Left lung (tissue), 10 donors: ENCODE measurements around the gene CACNA1E. TPM values are rescaled to one million over a fixed set of nuclear protein-coding genes. Genes with fewer than 3 reads are reported as not detected.

ENCODE experiments used
- ATAC-seq: fragments of 200-7000 bp; cut with Tn5 transposase; one replicate; pipeline ENCODE4 v1.9.1; 2020; ENCODE audit warnings: moderate library complexity
- DNase-seq, 4 donors: peaks; one replicate each; pipeline ENCODE4 v3.0.0-alpha.2; 2013 to 2020
- H3K27ac ChIP-seq, 2 donors: fragments of 200-600 bp; sonication (generic) in 1 of 2; one replicate each; pipeline versions ENCODE4 v1.5.0 to v1.8.0; 2020 to 2021
- H3K27me3 ChIP-seq, 2 donors: fragments of 200-600 bp; sonication (generic) in 1 of 2; one replicate each; pipeline versions ENCODE4 v1.5.0 to v1.8.0; 2020 to 2021
- H3K36me3 ChIP-seq, 2 donors: fragments of 200-600 bp; sonication (generic) in 1 of 2; one replicate each; pipeline versions ENCODE4 v1.5.0 to v1.8.0; 2020 to 2021
- H3K4me1 ChIP-seq, 2 donors: fragments of 200-600 bp; one replicate each; pipeline ENCODE4 v1.8.0; 2021
- H3K4me3 ChIP-seq, 2 donors: fragments of 200-600 bp; sonication (generic) in 1 of 2; one replicate each; pipeline versions ENCODE4 v1.5.0 to v1.8.0; 2020 to 2021; ENCODE audit warnings: mild to moderate bottlenecking in 1 of 2
- H3K9me3 ChIP-seq, 2 donors: fragments of 200-600 bp; sonication (generic) in 1 of 2; one replicate each; pipeline versions ENCODE4 v1.5.0 to v1.8.0; 2020 to 2021
- intact Hi-C, 2 donors: fragments of 100-400 bp; cut with DNase I; formaldehyde crosslinking; loops; one replicate each; pipeline versions ENCODE4 v1.11.2 to v1.14.2; 2022
- polyA plus RNA-seq, 6 donors: library from polyadenylated mRNA; unstranded; fragments of 120-200 nt; gene quantifications; one replicate each; pipeline ENCODE4 v1.2.1, GENCODE V29; 2013; ENCODE audit not compliant: insufficient read length in 6 of 6
- total RNA-seq, 2 donors: library from RNA; stranded (reverse); fragmentation: NEBNext Ultra II Directional; extraction: Animal tissue kit (Norgen Biotek cat#: 25700); gene quantifications; one replicate each; pipeline ENCODE4 v1.2.1, GENCODE V29; 2021
- TF ChIP-seq, protein P1 (sequence below), 2 donors: fragments of 200-600 bp; sonication (generic) in 1 of 2; IDR thresholded peaks; one replicate each; pipeline versions ENCODE4 v1.5.0 to v1.8.0; 2021; ENCODE audit warnings: antibody characterized with exemption in 2 of 2
- donor health status: DM: no; HTN: yes; CAD: no.
- donor health status: DM: no; HTN: no; CAD: no.

CACNA1E gene
- total and polyA plus RNA-seq, 8 donors, result 0.03 to 1.2 (median 0.13) TPM; not detected in 1

- intact Hi-C loops, result no loop called here
- DNase-seq (no peak), ATAC-seq (no peak)
- H3K9me3 ChIP-seq, result no peaks in the 10 kb centered on the region
- peaks cover 21 to 61% of the 10 kb centered on the region in 2 donors for H3K27me3 ChIP-seq
- no peaks in the 10 kb centered on the region for H3K36me3 ChIP-seq
- H3K4me1 ChIP-seq, result peaks cover 0 to 5% of the 10 kb centered on the region in 2 donors
- no peak overlapping the region for H3K4me3 ChIP-seq
- TF ChIP-seq, protein P1, sequence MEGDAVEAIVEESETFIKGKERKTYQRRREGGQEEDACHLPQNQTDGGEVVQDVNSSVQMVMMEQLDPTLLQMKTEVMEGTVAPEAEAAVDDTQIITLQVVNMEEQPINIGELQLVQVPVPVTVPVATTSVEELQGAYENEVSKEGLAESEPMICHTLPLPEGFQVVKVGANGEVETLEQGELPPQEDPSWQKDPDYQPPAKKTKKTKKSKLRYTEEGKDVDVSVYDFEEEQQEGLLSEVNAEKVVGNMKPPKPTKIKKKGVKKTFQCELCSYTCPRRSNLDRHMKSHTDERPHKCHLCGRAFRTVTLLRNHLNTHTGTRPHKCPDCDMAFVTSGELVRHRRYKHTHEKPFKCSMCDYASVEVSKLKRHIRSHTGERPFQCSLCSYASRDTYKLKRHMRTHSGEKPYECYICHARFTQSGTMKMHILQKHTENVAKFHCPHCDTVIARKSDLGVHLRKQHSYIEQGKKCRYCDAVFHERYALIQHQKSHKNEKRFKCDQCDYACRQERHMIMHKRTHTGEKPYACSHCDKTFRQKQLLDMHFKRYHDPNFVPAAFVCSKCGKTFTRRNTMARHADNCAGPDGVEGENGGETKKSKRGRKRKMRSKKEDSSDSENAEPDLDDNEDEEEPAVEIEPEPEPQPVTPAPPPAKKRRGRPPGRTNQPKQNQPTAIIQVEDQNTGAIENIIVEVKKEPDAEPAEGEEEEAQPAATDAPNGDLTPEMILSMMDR (IDR thresholded peaks at IDR 0.05), result no peak
- H3K27ac ChIP-seq, result no peak overlapping the region
Observed at GRCh38 chr1:181490276-181490675, 7.0 kb downstream of the CACNA1E start.

DNA sequence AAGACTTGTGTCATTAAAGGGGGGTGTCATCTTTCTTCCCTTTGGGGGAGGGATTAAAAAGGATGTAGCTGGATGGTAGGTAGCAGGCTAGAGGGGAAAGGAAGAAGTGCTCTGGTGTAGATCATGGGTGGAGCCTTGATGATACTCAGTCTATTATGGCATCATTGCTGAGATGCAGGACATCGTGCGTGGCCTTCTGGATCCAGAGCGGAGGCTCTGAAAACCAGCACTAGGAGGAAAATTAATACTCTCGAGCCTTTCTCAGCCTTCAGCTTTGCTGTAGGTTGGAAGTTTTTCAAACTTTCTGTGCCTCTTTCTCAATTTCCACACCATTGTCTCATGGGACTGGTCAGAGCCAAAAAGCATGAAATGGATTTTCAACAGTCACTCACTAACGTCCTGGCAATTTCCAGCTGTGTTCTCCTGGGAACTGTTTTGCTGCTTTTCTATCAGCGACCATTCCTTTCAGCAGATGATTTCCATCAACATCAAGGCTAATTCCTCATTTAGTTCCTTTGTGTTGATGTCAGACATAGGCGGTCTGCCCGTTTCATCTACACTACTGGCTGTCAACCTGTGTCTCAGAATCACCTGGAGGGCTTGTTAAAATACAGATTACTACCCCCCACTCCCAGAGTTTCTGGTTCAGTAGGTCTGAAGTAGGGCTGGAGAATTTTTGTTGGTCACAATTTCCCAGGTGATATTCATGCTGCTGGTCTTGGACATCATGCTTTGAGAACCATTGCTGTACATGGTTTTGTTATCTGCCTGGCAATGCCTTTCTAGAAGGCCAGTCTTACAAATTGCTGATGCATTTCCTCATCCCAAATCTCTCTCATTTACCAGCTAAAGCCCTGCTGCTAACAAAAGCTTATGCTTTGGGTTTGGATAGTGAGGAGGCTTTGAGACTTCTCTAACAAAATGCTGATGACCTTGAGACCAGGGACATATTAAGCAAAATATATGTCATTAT is 7.7 kb downstream of the CACNA1E start:
- Histone ChIP-seq H3K9me3 (no peaks in the 10 kb centered on the region), H3K36me3 (no peaks in the 10 kb centered on the region), H3K4me1 (peaks cover 0 to 5% of the 10 kb centered on the region in 2 donors), H3K27ac (no peak overlapping the region), H3K27me3 (peaks cover 13 to 53% of the 10 kb centered on the region in 2 donors), H3K4me3 (no peak overlapping the region)
- intact Hi-C loops, result no loop called here
- ATAC-seq (peak; percentile 25), DNase-seq (peak in 2 of 4 donors; percentile 82 to 83)
- TF ChIP-seq, protein P1 (IDR thresholded peaks at IDR 0.05), result no peak

DNA sequence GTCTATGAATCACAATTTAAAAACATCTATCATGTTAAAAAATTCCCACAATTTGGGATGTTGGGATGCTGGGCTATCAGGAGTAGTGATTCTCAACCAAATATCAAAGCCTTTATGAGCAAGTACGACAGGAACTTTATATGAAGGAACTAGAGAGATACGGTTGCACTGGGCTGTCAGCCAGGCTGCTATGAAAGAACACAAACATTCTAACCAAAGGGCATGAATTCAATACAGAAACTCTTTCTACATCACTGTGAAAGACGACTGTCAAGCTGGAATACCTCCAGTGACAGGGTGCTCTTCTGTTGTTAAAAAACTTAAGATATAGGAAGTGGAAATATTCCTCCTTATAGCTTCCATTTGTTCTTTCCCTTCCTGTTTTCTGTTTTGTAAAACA is 9.8 kb downstream of the CACNA1E start:
- no peak for ATAC-seq
- peaks cover 0 to 5% of the 10 kb centered on the region in 2 donors for H3K4me1 ChIP-seq
- H3K4me3 ChIP-seq, result no peak overlapping the region
- no peak overlapping the region for H3K27ac ChIP-seq
- peak in 1 of 4 donors; percentile 60 for DNase-seq
- H3K9me3 ChIP-seq, result no peaks in the 10 kb centered on the region
- peaks cover 3 to 32% of the 10 kb centered on the region in 2 donors for H3K27me3 ChIP-seq
- no peaks in the 10 kb centered on the region for H3K36me3 ChIP-seq
- TF ChIP-seq, protein P1 (IDR thresholded peaks at IDR 0.05), result no peak
- intact Hi-C loops, result no loop called here

- Histone ChIP-seq H3K27me3 (peaks cover 3 to 31% of the 10 kb centered on the region in 2 donors), H3K4me1 (peaks cover 0 to 2% of the 10 kb centered on the region in 2 donors), H3K4me3 (no peak overlapping the region), H3K27ac (no peak overlapping the region), H3K9me3 (no peaks in the 10 kb centered on the region), H3K36me3 (no peaks in the 10 kb centered on the region)
- TF ChIP-seq, protein P1 (IDR thresholded peaks at IDR 0.05), result no peak
- DNase-seq, result no peak
- intact Hi-C loops, result no loop called here
- ATAC-seq, result no peak
Observed at GRCh38 chr1:181493885-181494284, 10.6 kb downstream of the CACNA1E start.

DNA sequence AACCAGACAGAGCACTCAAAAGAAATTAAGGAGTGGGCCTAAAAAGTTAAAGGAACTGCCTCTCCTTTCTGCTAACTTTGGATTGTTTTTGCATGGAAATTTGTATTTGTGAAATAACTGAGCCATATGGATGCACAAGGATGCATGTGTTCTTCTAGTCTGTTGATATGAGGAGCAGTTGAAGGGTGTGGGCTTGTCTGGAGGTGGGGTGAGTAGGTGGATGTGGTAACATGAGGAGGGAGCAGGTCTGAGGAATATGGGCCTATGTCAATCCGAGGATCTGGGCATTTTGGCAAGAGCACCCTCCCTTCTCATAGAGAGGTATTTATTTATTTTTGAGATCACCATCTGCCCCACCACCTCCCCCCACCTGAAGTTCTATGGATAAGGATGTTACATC is 13.4 kb downstream of the CACNA1E start:
- no peak for ATAC-seq
- Histone ChIP-seq H3K4me3 (no peak overlapping the region), H3K9me3 (no peaks in the 10 kb centered on the region), H3K4me1 (no peaks in the 10 kb centered on the region), H3K36me3 (no peaks in the 10 kb centered on the region), H3K27ac (no peak overlapping the region), H3K27me3 (peaks cover 3 to 12% of the 10 kb centered on the region in 2 donors)
- TF ChIP-seq, protein P1 (IDR thresholded peaks at IDR 0.05), result no peak
- DNase-seq, result no peak
- intact Hi-C loops, result no loop called here
